Right lung (tissue), 5 donors: ENCODE results near the gene ARHGAP5. TPM values are rescaled to one million over a fixed set of nuclear protein-coding genes. Genes with fewer than 3 reads are reported as not detected.

Experiments
- DNase-seq, 2 donors: peaks; one replicate each; pipeline ENCODE4 v3.0.0-alpha.2; 2013
- polyA plus RNA-seq, 5 donors: library from polyadenylated mRNA; unstranded; fragments of 120-200 nt; gene quantifications; one replicate each; pipeline versions ENCODE4 v1.2.1 to v1.2.3, GENCODE V29; 2013; ENCODE audit warnings: inconsistent platforms in 1 of 5, low replicate concordance in 1 of 5; ENCODE audit not compliant: insufficient read length in 5 of 5, insufficient read depth in 1 of 5

ARHGAP5 gene
- polyA plus RNA-seq, 5 donors = 51.0 to 111 (median 83.5) TPM

GRCh38 chr14:32073537-32074189, 3.4 kb upstream of the ARHGAP5 start:
- peak; percentile 46 to 61 for DNase-seq

DNA sequence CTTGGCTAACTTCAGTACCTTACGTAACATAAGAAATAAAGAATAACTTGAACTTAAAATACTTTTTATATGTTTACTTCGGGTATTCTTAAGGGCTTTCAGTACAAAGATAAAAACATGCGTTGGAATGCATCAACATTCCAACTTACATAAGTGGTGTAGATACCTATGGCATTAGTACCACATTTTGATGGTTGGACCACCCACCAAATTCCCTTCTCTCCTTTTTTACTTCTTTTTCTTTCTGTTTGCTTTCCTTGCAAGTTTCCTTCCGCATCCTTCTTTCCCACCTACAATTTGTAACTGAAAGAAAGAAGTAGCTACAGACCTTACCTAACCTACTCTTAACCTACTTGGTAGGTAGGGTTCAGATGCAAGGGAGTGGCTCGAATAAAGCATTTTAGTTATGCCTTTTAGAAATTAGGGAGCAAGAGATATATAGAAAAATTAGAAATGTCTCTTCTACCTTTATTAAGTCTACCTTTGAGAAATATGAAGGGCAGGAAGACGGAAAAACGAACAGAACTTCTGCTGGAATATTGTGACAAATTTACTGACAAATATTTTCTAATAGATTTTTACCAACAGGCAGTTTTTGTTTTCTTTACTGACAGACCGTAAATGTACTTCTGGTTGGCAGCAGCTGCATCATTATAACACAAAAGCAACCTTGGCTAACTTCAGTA, 2.1 kb upstream of the ARHGAP5 start:
- DNase-seq = no peak

GRCh38 chr14:32075672-32076277, 1.3 kb upstream of the ARHGAP5 start:
- peak in 1 of 2 donors; percentile 17 for DNase-seq

- peak; percentile 98 to 99 for DNase-seq
These were observed 625 bp upstream of the ARHGAP5 start for GRCh38 chr14:32076278-32077080.

- DNase-seq = peak in 1 of 2 donors; percentile 70
These were observed 1.1 kb downstream of the ARHGAP5 start for GRCh38 chr14:32078023-32078857.

- no peak for DNase-seq
These were observed 1.7 kb downstream of the ARHGAP5 start for GRCh38 chr14:32078858-32079216.

- no peak for DNase-seq
These were observed 2.2 kb downstream of the ARHGAP5 start for GRCh38 chr14:32079264-32079663.

DNA sequence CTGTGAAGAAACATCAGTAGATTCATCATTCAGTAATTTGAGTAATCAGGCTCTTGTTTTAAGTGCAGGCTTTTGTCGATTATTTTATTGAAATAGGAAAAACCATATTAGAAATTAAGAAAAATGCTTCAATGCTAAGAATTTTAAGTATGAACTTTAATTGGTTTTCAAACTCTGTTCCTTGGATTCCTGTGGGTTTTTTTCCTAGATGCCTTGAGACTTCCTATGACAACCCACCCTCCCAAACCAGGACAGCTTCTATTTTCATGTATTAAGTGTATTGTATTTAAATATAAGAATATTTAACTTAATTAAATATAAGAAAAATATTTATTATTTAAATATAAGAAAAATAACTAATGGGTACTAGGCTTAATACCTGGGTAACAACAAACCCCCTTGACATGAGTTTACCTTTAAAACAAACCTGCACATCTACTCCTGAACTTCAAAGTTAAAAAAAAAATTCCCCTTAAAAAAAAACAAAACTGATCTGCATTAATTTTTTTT, 3.0 kb downstream of the ARHGAP5 start:
- no peak for DNase-seq

GRCh38 chr14:32081901-32082300, 4.8 kb downstream of the ARHGAP5 start:
- no peak for DNase-seq

DNA sequence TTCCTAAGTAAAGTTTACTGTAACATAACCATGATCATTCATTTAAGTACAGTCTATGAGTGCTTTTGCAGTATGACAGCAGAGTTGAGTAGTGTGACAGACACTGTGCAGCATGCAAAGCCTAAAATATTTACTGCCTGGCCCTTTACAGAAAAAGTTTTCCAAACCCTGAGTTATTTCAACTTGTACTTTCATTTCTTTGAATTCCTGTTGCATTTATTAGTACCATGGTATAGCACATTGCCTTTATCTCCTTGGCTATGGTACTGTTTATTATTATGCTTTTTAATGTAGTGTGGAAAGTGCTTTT, 6.2 kb downstream of the ARHGAP5 start:
- no peak for DNase-seq

GRCh38 chr14:32083789-32084188, 6.7 kb downstream of the ARHGAP5 start:
- DNase-seq = no peak

- no peak for DNase-seq
These were observed 8.2 kb downstream of the ARHGAP5 start for GRCh38 chr14:32085182-32085844.

- DNase-seq = no peak
These were observed 8.8 kb downstream of the ARHGAP5 start for GRCh38 chr14:32085845-32086383.

DNA sequence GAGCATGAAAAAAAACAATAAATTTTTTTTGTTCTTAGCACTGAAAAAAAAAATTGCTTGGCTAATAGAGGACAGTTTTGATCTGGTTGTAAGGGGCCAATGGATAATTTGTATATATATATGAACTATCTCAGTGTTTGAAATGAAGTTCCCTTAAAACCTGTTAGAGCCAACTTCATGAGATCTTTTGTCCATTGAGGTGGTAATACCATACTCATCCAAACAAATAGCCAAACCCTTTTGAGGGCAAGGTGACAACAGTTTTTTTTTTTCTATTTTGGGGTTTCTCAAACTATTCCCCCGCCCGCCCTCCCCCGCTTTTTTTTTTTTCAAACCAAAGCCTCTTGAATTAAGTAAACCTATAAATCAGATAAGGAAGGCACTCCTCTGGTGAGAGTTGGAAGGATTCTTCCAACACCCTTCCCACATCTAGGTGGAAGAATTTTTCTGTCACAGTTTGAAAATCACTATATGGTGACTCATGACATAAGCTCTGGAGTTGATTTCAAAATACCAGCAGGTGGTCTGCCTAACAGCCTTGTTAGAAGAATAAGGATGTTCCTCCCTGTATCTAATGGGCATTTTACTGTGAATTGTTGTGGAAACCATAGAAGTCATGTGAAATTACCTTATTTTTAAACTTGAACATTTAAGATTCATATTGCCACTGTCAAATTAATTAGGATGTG, 10.2 kb downstream of the ARHGAP5 start:
- no peak for DNase-seq

DNA sequence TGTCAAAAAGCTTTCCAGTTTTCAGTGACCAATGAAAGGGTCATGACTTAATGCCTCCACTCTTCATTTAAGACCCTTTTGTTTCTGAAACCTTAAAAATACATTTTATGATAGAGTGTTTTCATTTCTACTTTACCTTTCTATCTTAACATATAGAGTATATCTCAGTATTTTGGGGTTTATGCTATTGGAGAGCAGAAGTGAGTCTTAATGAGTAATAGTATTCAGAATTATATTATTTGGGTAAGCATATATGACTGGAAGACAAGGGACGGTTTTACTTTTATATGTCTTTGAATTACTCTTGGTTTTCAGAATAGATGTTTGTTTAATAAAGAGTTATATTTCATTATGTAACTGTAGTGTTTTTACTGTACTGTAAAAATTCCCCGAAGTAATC, 10.8 kb downstream of the ARHGAP5 start:
- DNase-seq = no peak

DNA sequence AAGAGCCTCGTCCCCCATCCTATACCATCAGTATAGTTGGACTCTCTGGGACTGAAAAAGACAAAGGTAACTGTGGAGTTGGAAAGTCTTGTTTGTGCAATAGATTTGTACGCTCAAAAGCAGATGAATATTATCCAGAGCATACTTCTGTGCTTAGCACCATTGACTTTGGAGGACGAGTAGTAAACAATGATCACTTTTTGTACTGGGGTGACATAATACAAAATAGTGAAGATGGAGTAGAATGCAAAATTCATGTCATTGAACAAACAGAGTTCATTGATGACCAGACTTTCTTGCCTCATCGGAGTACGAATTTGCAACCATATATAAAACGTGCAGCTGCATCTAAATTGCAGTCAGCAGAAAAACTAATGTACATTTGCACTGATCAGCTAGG, 13.6 kb downstream of the ARHGAP5 start:
- DNase-seq = no peak

DNA sequence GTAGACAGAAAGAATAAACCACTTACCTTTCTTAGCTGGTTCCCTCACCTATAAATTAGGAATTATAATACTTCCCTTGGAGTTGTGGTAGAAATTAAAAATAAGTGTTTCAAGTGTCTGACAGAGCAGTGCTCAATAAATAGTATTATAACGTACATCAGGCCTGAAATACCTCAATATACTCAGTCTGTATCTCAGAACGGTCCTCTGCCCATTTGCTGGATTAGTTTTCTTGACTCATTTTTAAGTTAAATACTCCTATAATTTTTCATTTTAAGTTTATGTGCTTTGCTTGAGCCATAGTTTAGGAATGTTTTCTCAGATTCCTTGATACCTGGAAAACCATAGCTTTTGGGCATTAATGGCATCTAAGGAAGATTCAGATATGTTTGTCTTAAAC, 22.4 kb downstream of the ARHGAP5 start:
- DNase-seq = no peak

- no peak for DNase-seq
These were observed 23.1 kb downstream of the ARHGAP5 start for GRCh38 chr14:32100175-32100574.

DNA sequence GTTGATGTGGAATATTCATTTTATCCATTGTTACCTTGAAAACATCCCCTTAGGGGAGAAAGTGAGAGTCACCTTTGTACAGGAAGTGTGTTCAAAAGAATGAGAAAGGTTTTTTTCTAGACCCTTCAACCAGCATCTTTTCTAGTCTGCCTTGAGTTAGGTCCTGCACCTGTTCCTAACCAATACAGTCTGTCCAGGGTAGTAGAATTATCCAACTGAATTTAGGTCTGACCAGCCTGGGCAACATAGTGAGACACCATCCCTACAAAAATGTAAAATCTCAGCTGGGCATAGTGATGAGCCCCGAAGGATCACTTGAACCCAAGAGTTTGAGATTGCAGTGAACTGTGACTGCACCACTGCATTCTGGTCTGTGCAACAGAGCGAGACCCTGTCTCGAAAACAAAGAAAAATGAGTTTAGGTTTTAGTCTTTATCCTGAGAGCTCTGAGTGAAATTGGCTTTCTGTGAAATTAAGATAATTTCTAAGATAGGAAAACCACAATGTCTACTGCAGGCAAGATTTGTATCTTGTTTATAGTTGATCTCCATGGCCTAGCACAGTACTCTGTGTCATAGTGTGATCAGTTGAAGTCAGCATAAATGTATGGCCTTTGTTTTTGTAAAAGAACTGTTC, 25.2 kb downstream of the ARHGAP5 start:
- DNase-seq = no peak
